ENCODE data around the gene TAL1.

Gene TAL1

GRCh38 chr1:47191940-47192457 is 40.0 kb downstream of the TAL1 start:
- no peak overlapping the region for H3K9ac ChIP-seq (ENCODE audit: low read length)
- no peak overlapping the region for H2AFZ ChIP-seq (ENCODE audit: low read length)
- H3K4me2 ChIP-seq (ENCODE audit: low read length): no peak overlapping the region

GRCh38 chr1:47190857-47191256 is 41.2 kb downstream of the TAL1 start:
- Histone ChIP-seq H4K20me1 (ENCODE audit: insufficient read depth, low read length) (no peaks in the 10 kb centered on the region), H3F3A (ENCODE audit: insufficient read depth, low read length) (no peaks in the 10 kb centered on the region), H3K9ac (ENCODE audit: low read length) (no peak overlapping the region), H3K9me2 (ENCODE audit: low read depth, low read length) (no peaks in the 10 kb centered on the region), H3K9me3 (ENCODE audit: low read length) (no peaks in the 10 kb centered on the region), H3K27ac (ENCODE audit: low read depth, low read length, poor library complexity, severe bottlenecking) (no peak overlapping the region), H3K27me3 (ENCODE audit: insufficient read depth, low read length) (no peaks in the 10 kb centered on the region; the same call in 1 of the 2 replicates), H3K4me1 (ENCODE audit: insufficient read depth, low read length, severe bottlenecking) (no peaks in the 10 kb centered on the region), H3K4me2 (ENCODE audit: low read length) (no peak overlapping the region), H3K4me3 (ENCODE audit: low read depth, low read length, poor library complexity, severe bottlenecking) (no peak overlapping the region), H3K36me3 (ENCODE audit: insufficient read depth, low read length) (no peaks in the 10 kb centered on the region), H3K79me2 (ENCODE audit: insufficient read depth, low read length) (no peaks in the 10 kb centered on the region), H2AFZ (ENCODE audit: low read length) (no peak overlapping the region)
- TF ChIP-seq CTCF (IDR thresholded peaks at IDR 0.05; ENCODE audit: low read length) (no peak), EZH2 (IDR thresholded peaks at IDR 0.05; ENCODE audit: borderline replicate concordance, low read length) (no peak)

More at GRCh38 chr1:47191940-47192457, 40.0 kb downstream of the TAL1 start:
- no peaks in the 10 kb centered on the region for H3K36me3 ChIP-seq (ENCODE audit: insufficient read depth, low read length)
- H3K9me3 ChIP-seq (ENCODE audit: low read length): no peaks in the 10 kb centered on the region
- no peaks in the 10 kb centered on the region; the same call in 1 of the 2 replicates for H3K27me3 ChIP-seq (ENCODE audit: insufficient read depth, low read length)
- TF ChIP-seq CTCF (IDR thresholded peaks at IDR 0.05; ENCODE audit: low read length) (no peak), EZH2 (IDR thresholded peaks at IDR 0.05; ENCODE audit: borderline replicate concordance, low read length) (no peak)
- H3F3A ChIP-seq (ENCODE audit: insufficient read depth, low read length): no peaks in the 10 kb centered on the region
- no peaks in the 10 kb centered on the region for H3K4me1 ChIP-seq (ENCODE audit: insufficient read depth, low read length, severe bottlenecking)
- H3K4me3 ChIP-seq (ENCODE audit: low read depth, low read length, poor library complexity, severe bottlenecking): no peak overlapping the region
- no peaks in the 10 kb centered on the region for H3K79me2 ChIP-seq (ENCODE audit: insufficient read depth, low read length)
- no peak overlapping the region for H3K27ac ChIP-seq (ENCODE audit: low read depth, low read length, poor library complexity, severe bottlenecking)
- no peaks in the 10 kb centered on the region for H3K9me2 ChIP-seq (ENCODE audit: low read depth, low read length)
- no peaks in the 10 kb centered on the region for H4K20me1 ChIP-seq (ENCODE audit: insufficient read depth, low read length)

GRCh38 chr1:47190509-47190855 is 41.5 kb downstream of the TAL1 start:
- Histone ChIP-seq H3K4me2 (ENCODE audit: low read length) (no peak overlapping the region), H3K79me2 (ENCODE audit: insufficient read depth, low read length) (no peaks in the 10 kb centered on the region), H3F3A (ENCODE audit: insufficient read depth, low read length) (no peaks in the 10 kb centered on the region), H3K9me2 (ENCODE audit: low read depth, low read length) (no peaks in the 10 kb centered on the region), H2AFZ (ENCODE audit: low read length) (no peak overlapping the region), H3K9me3 (ENCODE audit: low read length) (no peaks in the 10 kb centered on the region), H3K36me3 (ENCODE audit: insufficient read depth, low read length) (no peaks in the 10 kb centered on the region), H4K20me1 (ENCODE audit: insufficient read depth, low read length) (no peaks in the 10 kb centered on the region), H3K4me3 (ENCODE audit: low read depth, low read length, poor library complexity, severe bottlenecking) (no peak overlapping the region), H3K9ac (ENCODE audit: low read length) (no peak overlapping the region), H3K27ac (ENCODE audit: low read depth, low read length, poor library complexity, severe bottlenecking) (no peak overlapping the region), H3K4me1 (ENCODE audit: insufficient read depth, low read length, severe bottlenecking) (no peaks in the 10 kb centered on the region), H3K27me3 (ENCODE audit: insufficient read depth, low read length) (no peaks in the 10 kb centered on the region; the same call in 1 of the 2 replicates)
- TF ChIP-seq CTCF (IDR thresholded peaks at IDR 0.05; ENCODE audit: low read length) (no peak), EZH2 (IDR thresholded peaks at IDR 0.05; ENCODE audit: borderline replicate concordance, low read length) (no peak)

All from OCI-LY1 (cell line).